ENCODE data around the gene NDST3.

DNA sequence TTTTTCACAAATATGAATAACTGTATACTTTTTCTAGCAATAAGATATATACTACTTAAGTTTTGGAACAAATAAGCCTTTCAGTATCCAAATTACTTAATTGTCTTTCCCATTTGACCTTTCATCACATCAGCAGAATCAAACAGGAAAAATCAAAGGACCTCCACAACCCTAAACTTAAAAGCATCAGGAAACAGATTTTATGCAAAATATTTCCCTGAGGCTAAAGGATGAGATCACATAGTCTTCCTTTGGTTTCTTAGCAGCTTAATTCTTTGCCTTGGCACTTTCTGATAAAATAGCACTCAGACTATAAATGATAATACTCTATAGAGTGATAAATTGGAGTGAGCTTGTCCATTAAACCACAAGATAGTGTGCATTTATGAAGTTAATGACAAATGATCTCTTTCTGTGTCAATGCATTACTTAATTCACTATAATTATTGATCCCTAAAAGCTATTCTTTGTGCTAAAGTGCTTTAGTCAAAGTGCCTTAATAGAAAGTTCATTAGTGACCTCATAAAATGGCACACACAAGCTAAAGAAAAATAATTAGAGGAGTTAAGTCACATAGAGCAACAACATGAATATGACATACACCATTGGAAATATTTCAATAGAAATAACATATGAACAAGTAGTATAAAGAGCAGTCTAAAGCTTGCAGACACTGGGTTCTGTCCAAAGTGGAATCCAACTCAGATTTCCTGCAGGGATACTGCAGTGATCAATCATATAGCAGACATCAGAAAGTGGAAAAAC lies 15.7 kb upstream of the NDST3 start:
- TF ChIP-seq, protein P1, sequence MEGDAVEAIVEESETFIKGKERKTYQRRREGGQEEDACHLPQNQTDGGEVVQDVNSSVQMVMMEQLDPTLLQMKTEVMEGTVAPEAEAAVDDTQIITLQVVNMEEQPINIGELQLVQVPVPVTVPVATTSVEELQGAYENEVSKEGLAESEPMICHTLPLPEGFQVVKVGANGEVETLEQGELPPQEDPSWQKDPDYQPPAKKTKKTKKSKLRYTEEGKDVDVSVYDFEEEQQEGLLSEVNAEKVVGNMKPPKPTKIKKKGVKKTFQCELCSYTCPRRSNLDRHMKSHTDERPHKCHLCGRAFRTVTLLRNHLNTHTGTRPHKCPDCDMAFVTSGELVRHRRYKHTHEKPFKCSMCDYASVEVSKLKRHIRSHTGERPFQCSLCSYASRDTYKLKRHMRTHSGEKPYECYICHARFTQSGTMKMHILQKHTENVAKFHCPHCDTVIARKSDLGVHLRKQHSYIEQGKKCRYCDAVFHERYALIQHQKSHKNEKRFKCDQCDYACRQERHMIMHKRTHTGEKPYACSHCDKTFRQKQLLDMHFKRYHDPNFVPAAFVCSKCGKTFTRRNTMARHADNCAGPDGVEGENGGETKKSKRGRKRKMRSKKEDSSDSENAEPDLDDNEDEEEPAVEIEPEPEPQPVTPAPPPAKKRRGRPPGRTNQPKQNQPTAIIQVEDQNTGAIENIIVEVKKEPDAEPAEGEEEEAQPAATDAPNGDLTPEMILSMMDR (IDR thresholded peaks at IDR 0.05): no peak
- TF ChIP-seq RCOR1 (IDR thresholded peaks at IDR 0.05; ENCODE audit: low read length) (no peak), REST (IDR thresholded peaks at IDR 0.05; ENCODE audit: low read depth, low read length) (no peak), MEF2A (IDR thresholded peaks at IDR 0.05; ENCODE audit: borderline replicate concordance, low read depth) (no peak), TCF12 (IDR thresholded peaks at IDR 0.05) (no peak), POLR2AphosphoS5 (IDR thresholded peaks at IDR 0.05; ENCODE audit: low read depth, low read length) (no peak), RAD21 (IDR thresholded peaks at IDR 0.05; ENCODE audit: low read length) (no peak), MAX (IDR thresholded peaks at IDR 0.05; ENCODE audit: low read depth) (no peak), EP300 (IDR thresholded peaks at IDR 0.05; ENCODE audit: borderline replicate concordance in 1 of 2, low read depth in 1 of 2, low read length in 1 of 2) (no peak), EZH2phosphoT487 (IDR thresholded peaks at IDR 0.05; ENCODE audit: borderline replicate concordance, low read depth) (no peak), SIN3A (IDR thresholded peaks at IDR 0.05; ENCODE audit: borderline replicate concordance, low read depth, low read length) (no peak), CHD2 (IDR thresholded peaks at IDR 0.05; ENCODE audit: low read length, partially characterized antibody) (no peak), GATA2 (CRISPR knock-in tag; IDR thresholded peaks at IDR 0.05) (no peak)

All from SK-N-SH (cell line).